HepG2 (cell line): ENCODE measurements around the gene TSPAN11. TPM values are rescaled to one million over a fixed set of nuclear protein-coding genes. Genes with fewer than 3 reads are reported as not detected.

Source experiments
- ATAC-seq: fragments of 200-7000 bp; cut with Tn5 transposase; 3 replicates; pipeline ENCODE4 v1.9.1; 2020; ENCODE audit warnings: mild to moderate bottlenecking, moderate library complexity
- BruUV-seq: library from RNA; stranded (reverse); fragments of 400-500 nt; replicated peaks from 2 replicates; lab custom pipeline; 2021; lab: Mats Ljungman, UMichigan
- CTCF ChIA-PET: fragments of 300-600 bp; formaldehyde crosslinking; extraction: SDS; loops from one replicate; lab custom pipeline; 2021; ENCODE audit warnings: low total read pairs, inconsistent platforms, low intra/inter-chr PET ratio; lab: Yijun Ruan, JAX
- POLR2A ChIA-PET: fragments of 350-600 bp; sonication (Branson Sonifier 250); formaldehyde crosslinking; loops from one replicate; lab custom pipeline; 2020; ENCODE audit warnings: antibody characterized with exemption, inconsistent platforms; lab: Yijun Ruan, JAX
- DNase-seq: peaks from one replicate; pipeline ENCODE4 v3.0.0-alpha.2; 2015; ENCODE audit warnings: low spot score
- FAIRE-seq: peaks from 3 replicates; lab custom pipeline; 2011; peaks lifted over from hg19 to GRCh38; lab: Jason Lieb, UNC
- H2AFZ ChIP-seq: one replicate; pipeline ENCODE4 v1.6.1; 2011; ENCODE audit warnings: low read length, inconsistent platforms
- H3K27ac ChIP-seq: fragments of 300-600 bp; 3 replicates; pipeline ENCODE4 v1.8.0; 2011; ENCODE audit warnings: mixed run types, mild to moderate bottlenecking, mixed read lengths, low read length, inconsistent platforms; ENCODE audit not compliant: insufficient read depth; ENCODE audit errors: extremely low read length
- H3K27me3 ChIP-seq, 2 experiments: fragments of 200-600 bp in 1 of 2; 2 replicates in 1 of 2; 3 replicates in 1 of 2; pipeline versions ENCODE4 v1.6.0 to v1.8.0; 2011; ENCODE audit warnings: low read length in 2 of 2, mild to moderate bottlenecking in 2 of 2, moderate library complexity in 2 of 2, inconsistent platforms in 1 of 2; ENCODE audit not compliant: insufficient read depth in 2 of 2, control insufficient read depth in 1 of 2
- H3K36me3 ChIP-seq, 2 experiments: fragments of 200-600 bp in 1 of 2; replicated peaks in 1 of 2; 2 replicates in 1 of 2; 3 replicates in 1 of 2; pipeline versions ENCODE4 v1.5.1 to v1.8.0; 2011; ENCODE audit warnings: low read length in 2 of 2, inconsistent platforms in 1 of 2; ENCODE audit not compliant: insufficient read depth in 2 of 2, control insufficient read depth in 1 of 2
- H3K4me1 ChIP-seq: 2 replicates; pipeline ENCODE4 v1.5.1; 2012; ENCODE audit warnings: low read length, inconsistent platforms; ENCODE audit not compliant: insufficient read depth
- H3K4me2 ChIP-seq: 2 replicates; pipeline ENCODE4 v1.6.0; 2011; ENCODE audit warnings: low read depth, low read length, inconsistent platforms
- H3K4me3 ChIP-seq, 3 experiments: fragments of 200-600 bp in 1 of 3; sonication (generic), shearing (Covaris generic) in 1 of 3; replicated peaks in 1 of 3; 2 replicates each; pipeline ENCODE4 v1.5.1; 2011 to 2016; ENCODE audit warnings: low read length in 3 of 3, inconsistent platforms in 2 of 3, low read depth in 2 of 3, mild to moderate bottlenecking in 2 of 3, control low read depth in 1 of 3, mixed read lengths in 1 of 3; ENCODE audit not compliant: insufficient read depth in 1 of 3
- H3K79me2 ChIP-seq: one replicate; pipeline ENCODE4 v1.6.1; 2011; ENCODE audit warnings: low read length, inconsistent platforms; ENCODE audit not compliant: insufficient read depth
- H3K9ac ChIP-seq: 2 replicates; pipeline ENCODE4 v1.6.0; 2011; ENCODE audit warnings: mild to moderate bottlenecking, low read depth, low read length, inconsistent platforms; ENCODE audit not compliant: insufficient read depth
- H3K9me3 ChIP-seq: 2 replicates; pipeline ENCODE4 v1.5.1; 2012; ENCODE audit warnings: mild to moderate bottlenecking, low read length
- H4K20me1 ChIP-seq: 2 replicates; pipeline ENCODE4 v1.6.0; 2011; ENCODE audit warnings: inconsistent platforms, mild to moderate bottlenecking, low read length, moderate library complexity; ENCODE audit not compliant: insufficient read depth
- CTCF ChIP-seq: sonication (generic); formaldehyde crosslinking; IDR thresholded peaks from 2 replicates; pipeline ENCODE4 v1.5.0; 2020; ENCODE audit warnings: mild to moderate bottlenecking, missing genetic modification reagents, moderate library complexity
- DNMT1 ChIP-seq: sonication (generic); formaldehyde crosslinking; IDR thresholded peaks from 2 replicates; pipeline ENCODE4 v1.5.1; 2020; ENCODE audit warnings: mild to moderate bottlenecking, missing genetic modification reagents
- FOXP1 ChIP-seq, 2 experiments: fragments of 450-650 bp in 1 of 2; IDR thresholded peaks; 2 replicates each; pipeline ENCODE4 v1.6.1; 2017 to 2018; ENCODE audit warnings: antibody characterized with exemption in 1 of 2
- KLF15 ChIP-seq: sonication (generic); formaldehyde crosslinking; IDR thresholded peaks from 2 replicates; pipeline ENCODE4 v1.8.1; 2023; ENCODE audit warnings: borderline replicate concordance, mild to moderate bottlenecking, inconsistent platforms, missing genetic modification reagents, mixed read lengths
- RAD21 ChIP-seq: fragments of 450-650 bp; formaldehyde crosslinking; IDR thresholded peaks from 2 replicates; pipeline ENCODE4 v1.5.0; 2020; ENCODE audit warnings: mild to moderate bottlenecking
- SMAD9 ChIP-seq: sonication (generic); formaldehyde crosslinking; IDR thresholded peaks from 2 replicates; pipeline ENCODE4 v1.5.1; 2020; ENCODE audit warnings: mild to moderate bottlenecking, missing genetic modification reagents
- SMC3 ChIP-seq: IDR thresholded peaks from 2 replicates; pipeline ENCODE4 v1.6.1; 2011; ENCODE audit warnings: low read length, improper control_type of control experiment
- STAG1 ChIP-seq: sonication (generic); formaldehyde crosslinking; IDR thresholded peaks from 2 replicates; pipeline ENCODE4 v1.4.0; 2020; ENCODE audit warnings: missing genetic modification reagents
- XRCC5 ChIP-seq: fragments of 200-400 bp; formaldehyde crosslinking; optimal IDR thresholded peaks from 2 replicates; pipeline ENCODE3; 2017; ENCODE audit warnings: mild to moderate bottlenecking, low read length
- ZFP62 ChIP-seq: sonication (generic); formaldehyde crosslinking; IDR thresholded peaks from 2 replicates; pipeline ENCODE4 v1.4.0; 2020; ENCODE audit warnings: missing genetic modification reagents
- ZKSCAN8 ChIP-seq: IDR thresholded peaks from 2 replicates; pipeline ENCODE4 v1.6.1; 2016; ENCODE audit warnings: borderline replicate concordance, missing genetic modification reagents, missing compliant biosample characterization
- ZNF20 ChIP-seq: sonication (generic); formaldehyde crosslinking; IDR thresholded peaks from 2 replicates; pipeline ENCODE4 v1.4.0; 2020; ENCODE audit warnings: mild to moderate bottlenecking, moderate library complexity, missing genetic modification reagents
- ZNF343 ChIP-seq: sonication (generic); formaldehyde crosslinking; IDR thresholded peaks from 2 replicates; pipeline ENCODE4 v1.4.0; 2020; ENCODE audit warnings: mild to moderate bottlenecking, missing genetic modification reagents
- ZNF607 ChIP-seq: sonication (generic); formaldehyde crosslinking; IDR thresholded peaks from 2 replicates; pipeline ENCODE4 v1.5.1; 2020; ENCODE audit warnings: missing genetic modification reagents, mild to moderate bottlenecking, borderline replicate concordance
- ZXDC ChIP-seq: sonication (generic); formaldehyde crosslinking; IDR thresholded peaks from 2 replicates; pipeline ENCODE4 v1.5.0; 2020; ENCODE audit warnings: mild to moderate bottlenecking, missing genetic modification reagents
- WGBS: methylation state at CpG from one replicate; pipeline ENCODE4 v1.1.6; 2017; ENCODE audit warnings: low lambda C conversion rate; 5-methylcytosine and 5-hydroxymethylcytosine counted together
- in situ Hi-C: cut with HindIII; loops from 2 replicates; pipeline ENCODE4 v1.10.0; 2017; ENCODE audit warnings: low pct_unique_long_range_greater_than_20kb; ENCODE audit not compliant: extremely low pct_ligation_motif_present
- intact Hi-C: fragments of 100-400 bp; cut with micrococcal nuclease; formaldehyde crosslinking; loops from one replicate; pipeline ENCODE4 v1.10.0; 2022; ENCODE audit not compliant: unreplicated experiment
- polyA plus RNA-seq, 8 experiments: library from polyadenylated mRNA; depleted of rRNA in 3 of 8; stranded (reverse) in 7 of 8; unstranded in 1 of 8; fragments of >200 nt; fragmentation: Illumina TruSeq in 4 of 8; extraction: Trizol in 4 of 8; gene quantifications; 2 replicates each; pipeline versions ENCODE4 v1.2.1 to v1.2.3, GENCODE V29; 2011 to 2016; ENCODE audit warnings: low read depth in 4 of 8, missing spikeins in 1 of 8, mixed read lengths in 1 of 8; ENCODE audit not compliant: insufficient read depth in 1 of 8
- total RNA-seq, 5 experiments: library from RNA; depleted of rRNA; stranded (reverse); fragments of >200 nt; fragmentation: Illumina TruSeq; extraction: Trizol; gene quantifications; 2 replicates each; pipeline ENCODE4 v1.2.3, GENCODE V29; 2016; ENCODE audit warnings: low read depth in 1 of 5

The TSPAN11 gene
- total and polyA plus RNA-seq, 2 of the 13 experiments (the other 11 are each of a cell fraction or from before 2014, with no cell fraction given), result 0.01 to 0.07 TPM

- no peak for TF ChIP-seq ZFP62 (CRISPR knock-in tag)
- peak; percentile 38; the same call in 1 of the 2 replicates for TF ChIP-seq RAD21
- TF ChIP-seq SMC3, result peak; percentile 56; the same call in 1 of the 2 replicates
- TF ChIP-seq ZKSCAN8 (CRISPR knock-in tag), result no peak
- no peak for TF ChIP-seq DNMT1 (CRISPR knock-in tag)
- TF ChIP-seq ZNF20 (CRISPR knock-in tag), result no peak
- no peak for TF ChIP-seq SMAD9 (CRISPR knock-in tag)
- no peak for TF ChIP-seq FOXP1 (IDR thresholded peaks at IDR 0.05)
- no peak for TF ChIP-seq FOXP1 (CRISPR knock-in tag; IDR thresholded peaks at IDR 0.05)
- TF ChIP-seq XRCC5, result peak; percentile 32
- no peak for TF ChIP-seq KLF15
- peak; percentile 50 for TF ChIP-seq STAG1 (CRISPR knock-in tag)
- TF ChIP-seq ZNF343, result no peak
- TF ChIP-seq CTCF (CRISPR knock-in tag), result peak; percentile 72
- no peak for TF ChIP-seq ZNF607 (CRISPR knock-in tag)
- TF ChIP-seq ZXDC (CRISPR knock-in tag), result no peak
- ChIA-PET CTCF (interaction anchor here (1.9 kb wide), 1 partner anchor 114 kb away, joined by 5 read pairs; no protein-coding TSS in a partner anchor), POLR2A (no interaction called here)
- peak; percentile 41 for DNase-seq
- in situ Hi-C loops (no loop called here), intact Hi-C loops (no loop called here)
- Histone ChIP-seq H3K9ac (no peak overlapping the region), H3K36me3 (no peaks in the 10 kb centered on the region), H4K20me1 (no peaks in the 10 kb centered on the region), H2AFZ (no peak overlapping the region), H3K9me3 (no peaks in the 10 kb centered on the region), H3K79me2 (no peaks in the 10 kb centered on the region), H3K4me3 (no peak overlapping the region), H3K27ac (no peak overlapping the region), H3K4me1 (no peaks in the 10 kb centered on the region), H3K4me2 (no peak overlapping the region), H3K27me3 (peaks cover 5 to 40% of the 10 kb centered on the region in 2 experiments; a peak in 4 of 5 replicates)
- no TSS peak for BruUV-seq
- peak; percentile 88 for ATAC-seq
- WGBS, result 19% methylated on average over 10 of the region's 11 CpGs
- FAIRE-seq, result no peak
Observed at GRCh38 chr12:30965613-30965985, 39.1 kb downstream of the TSPAN11 start.
